H9 (cell line): ENCODE data around the gene TDRD9. TPM values are rescaled to one million over a fixed set of nuclear protein-coding genes. Genes with fewer than 3 reads are reported as not detected.

Experiments
- DNase-seq: peaks from one replicate; pipeline ENCODE4 v3.0.0-alpha.2; 2017
- H2AFZ ChIP-seq: one replicate; pipeline ENCODE4 v1.6.1; 2013; ENCODE audit warnings: mild to moderate bottlenecking, low read length, control low read depth, moderate library complexity
- H2AK5ac ChIP-seq: 2 replicates; pipeline ENCODE4 v1.6.1; 2013; ENCODE audit warnings: low read length, control low read depth, mixed read lengths; ENCODE audit not compliant: insufficient read length
- H2BK120ac ChIP-seq: one replicate; pipeline ENCODE4 v1.6.1; 2013; ENCODE audit warnings: low read depth, mild to moderate bottlenecking, low read length, control low read depth, inconsistent platforms; ENCODE audit not compliant: poor library complexity, severe bottlenecking
- H2BK12ac ChIP-seq: 2 replicates; pipeline ENCODE4 v1.6.1; 2013; ENCODE audit warnings: low read length, control low read depth, mixed read lengths, low read depth; ENCODE audit not compliant: insufficient read length
- H2BK15ac ChIP-seq: 2 replicates; pipeline ENCODE4 v1.6.1; 2013; ENCODE audit warnings: low read depth, low read length, control low read depth
- H2BK20ac ChIP-seq: one replicate; pipeline ENCODE4 v1.6.1; 2013; ENCODE audit warnings: low read depth, mild to moderate bottlenecking, low read length, control low read depth, inconsistent platforms; ENCODE audit not compliant: poor library complexity, severe bottlenecking
- H2BK5ac ChIP-seq: 2 replicates; pipeline ENCODE4 v1.6.1; 2013; ENCODE audit warnings: low read length, control low read depth, mixed read lengths; ENCODE audit not compliant: insufficient read length
- H3K14ac ChIP-seq: 2 replicates; pipeline ENCODE4 v1.6.1; 2013; ENCODE audit warnings: low read length, control low read depth; ENCODE audit not compliant: insufficient read depth
- H3K18ac ChIP-seq: 2 replicates; pipeline ENCODE4 v1.6.1; 2013; ENCODE audit warnings: low read depth, mild to moderate bottlenecking, mixed read lengths, low read length, control low read depth; ENCODE audit not compliant: insufficient read length
- H3K23ac ChIP-seq: 2 replicates; pipeline ENCODE4 v1.6.1; 2013; ENCODE audit warnings: low read length, control low read depth, mixed read lengths, low read depth; ENCODE audit not compliant: insufficient read length
- H3K23me2 ChIP-seq: 2 replicates; pipeline ENCODE4 v1.6.1; 2013; ENCODE audit warnings: low read depth, mild to moderate bottlenecking, mixed read lengths, low read length, control low read depth; ENCODE audit not compliant: insufficient read length, poor library complexity, severe bottlenecking
- H3K27ac ChIP-seq: 2 replicates; pipeline ENCODE4 v1.5.1; 2013; ENCODE audit warnings: low read length, control low read depth, mixed read lengths, low read depth; ENCODE audit not compliant: insufficient read length
- H3K27me3 ChIP-seq: 2 replicates; pipeline ENCODE4 v1.6.1; 2013; ENCODE audit warnings: low read length, control low read depth, inconsistent platforms; ENCODE audit not compliant: insufficient read depth
- H3K4ac ChIP-seq: 2 replicates; pipeline ENCODE4 v1.6.1; 2013; ENCODE audit warnings: low read depth, mild to moderate bottlenecking, control low read depth, inconsistent platforms, low read length, moderate library complexity
- H3K4me1 ChIP-seq: 2 replicates; pipeline ENCODE4 v1.6.1; 2013; ENCODE audit warnings: low read length, control low read depth, inconsistent platforms; ENCODE audit not compliant: insufficient read depth
- H3K4me2 ChIP-seq: 2 replicates; pipeline ENCODE4 v1.6.1; 2013; ENCODE audit warnings: low read length, control low read depth, mixed read lengths; ENCODE audit not compliant: insufficient read length, insufficient read depth
- H3K56ac ChIP-seq: 2 replicates; pipeline ENCODE4 v1.6.1; 2013; ENCODE audit warnings: low read depth, mild to moderate bottlenecking, mixed read lengths, low read length, control low read depth; ENCODE audit not compliant: insufficient read length
- H3K79me1 ChIP-seq: 2 replicates; pipeline ENCODE4 v1.6.1; 2013; ENCODE audit warnings: low read depth, mild to moderate bottlenecking, moderate library complexity, low read length, control low read depth, inconsistent platforms; ENCODE audit not compliant: insufficient read depth, poor library complexity, severe bottlenecking
- H3K79me2 ChIP-seq: 2 replicates; pipeline ENCODE4 v1.6.1; 2013; ENCODE audit warnings: low read length, control low read depth, inconsistent platforms; ENCODE audit not compliant: insufficient read depth
- H3K9ac ChIP-seq: 2 replicates; pipeline ENCODE4 v1.6.1; 2013; ENCODE audit warnings: low read length, control low read depth, mixed read lengths; ENCODE audit not compliant: insufficient read length; ENCODE audit errors: extremely low read depth
- H3K9me3 ChIP-seq: one replicate; pipeline ENCODE4 v1.6.1; 2013; ENCODE audit warnings: low read depth, low read length, inconsistent platforms; ENCODE audit not compliant: control insufficient read depth
- H3T11ph ChIP-seq: one replicate; pipeline ENCODE4 v1.6.1; 2013; ENCODE audit warnings: mild to moderate bottlenecking, low read length, control low read depth, inconsistent platforms
- H4K20me1 ChIP-seq: one replicate; pipeline ENCODE4 v1.6.1; 2013; ENCODE audit not compliant: control insufficient read depth, insufficient read length, insufficient read depth
- H4K5ac ChIP-seq: 2 replicates; pipeline ENCODE4 v1.6.1; 2013; ENCODE audit warnings: low read depth, mild to moderate bottlenecking, mixed read lengths, low read length, control low read depth; ENCODE audit not compliant: insufficient read length
- H4K8ac ChIP-seq: replicated peaks from 2 replicates; pipeline ENCODE4 v1.6.1; 2013; ENCODE audit warnings: low read length, control low read depth, mixed read lengths, low read depth; ENCODE audit not compliant: insufficient read length
- H4K91ac ChIP-seq: 2 replicates; pipeline ENCODE4 v1.6.1; 2013; ENCODE audit warnings: low read depth, mild to moderate bottlenecking, moderate library complexity, mixed read lengths, low read length, control low read depth; ENCODE audit not compliant: insufficient read length
- H3K27ac Mint-ChIP-seq, 3 experiments: 2 replicates in 2 of 3; 3 replicates in 1 of 3; pipeline ENCODE4 v1.8.0; 2020 to 2021; ENCODE audit warnings: mixed read lengths in 3 of 3, mild to moderate bottlenecking in 1 of 3, moderate library complexity in 1 of 3
- H3K27me3 Mint-ChIP-seq: 2 replicates; pipeline ENCODE4 v1.8.0; 2021; ENCODE audit warnings: low read depth, mild to moderate bottlenecking, moderate library complexity, mixed read lengths
- H3K36me3 Mint-ChIP-seq, 3 experiments: 2 replicates in 2 of 3; 3 replicates in 1 of 3; pipeline ENCODE4 v1.8.0; 2020 to 2021; ENCODE audit warnings: low read depth in 3 of 3, mixed read lengths in 3 of 3; ENCODE audit not compliant: insufficient read depth in 1 of 3
- H3K4me1 Mint-ChIP-seq, 2 experiments: 2 replicates each; pipeline ENCODE4 v1.8.0; 2020; ENCODE audit warnings: mixed read lengths in 2 of 2
- H3K4me3 Mint-ChIP-seq, 2 experiments: 2 replicates in 1 of 2; 3 replicates in 1 of 2; pipeline ENCODE4 v1.8.0; 2020 to 2021; ENCODE audit warnings: mild to moderate bottlenecking in 2 of 2, mixed read lengths in 2 of 2, moderate library complexity in 1 of 2
- H3K9me3 Mint-ChIP-seq, 2 experiments: 2 replicates in 1 of 2; 3 replicates in 1 of 2; pipeline ENCODE4 v1.8.0; 2020; ENCODE audit warnings: mild to moderate bottlenecking in 2 of 2, mixed read lengths in 2 of 2, moderate library complexity in 1 of 2
- WGBS: extraction: QIAGEN DNeasy Blood & Tissue Kit; methylation state at CpG from one replicate; pipeline ENCODE4 v1.1.7; 2013; ENCODE audit warnings: missing lambda C conversion rate, low lambda C conversion rate, mixed read lengths; ENCODE audit not compliant: insufficient read length; ENCODE audit errors: extremely low coverage; 5-methylcytosine and 5-hydroxymethylcytosine counted together
- total RNA-seq: library from RNA; stranded (reverse); gene quantifications from 2 replicates; pipeline ENCODE4 v1.2.1, GENCODE V29; 2021
- TF ChIP-seq, protein P1 (sequence below): fragments of 200-600 bp; sonication (generic); conservative IDR thresholded peaks from 3 replicates; pipeline ENCODE4 v1.8.0; 2021; ENCODE audit warnings: antibody characterized with exemption, mild to moderate bottlenecking

The TDRD9 gene
- total RNA-seq, 1 experiment from 2014 or later, result not detected

DNA sequence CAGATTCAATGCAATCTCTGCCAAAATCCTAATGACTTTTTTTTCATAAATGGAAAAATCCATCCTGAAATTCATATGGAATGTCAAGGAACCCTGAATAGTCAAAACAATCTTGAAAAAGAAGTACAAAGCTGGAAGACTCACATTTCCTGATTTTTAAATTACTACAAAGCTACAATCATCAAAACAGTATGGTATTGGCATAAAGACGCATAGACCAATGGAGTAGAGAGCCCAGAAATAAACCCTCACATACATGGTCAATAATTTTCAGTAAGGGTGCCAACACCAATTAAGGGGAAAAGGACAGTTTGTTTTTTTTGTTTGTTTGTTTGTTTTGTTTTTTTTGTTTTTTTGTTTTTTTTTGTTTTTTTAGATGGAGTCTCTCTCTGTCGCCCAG lies 18.7 kb downstream of the TDRD9 start:
- DNase-seq, result no peak
- H3K4me1 ChIP-seq, result no peaks in the 10 kb centered on the region
- no peaks in the 10 kb centered on the region for H3K23me2 ChIP-seq
- H3K79me2 ChIP-seq, result no peaks in the 10 kb centered on the region
- no peak overlapping the region for H3K9ac ChIP-seq
- no peak overlapping the region for H3K56ac ChIP-seq
- H2AK5ac ChIP-seq, result no peak overlapping the region
- no peaks in the 10 kb centered on the region for H3K27me3 ChIP-seq
- H3K9me3 ChIP-seq, result no peaks in the 10 kb centered on the region
- no peak overlapping the region for H3K27ac Mint-ChIP-seq
- peaks cover 10 to 12% of the 10 kb centered on the region in 2 experiments for H3K9me3 Mint-ChIP-seq
- H3K18ac ChIP-seq, result no peak overlapping the region
- TF ChIP-seq, protein P1, sequence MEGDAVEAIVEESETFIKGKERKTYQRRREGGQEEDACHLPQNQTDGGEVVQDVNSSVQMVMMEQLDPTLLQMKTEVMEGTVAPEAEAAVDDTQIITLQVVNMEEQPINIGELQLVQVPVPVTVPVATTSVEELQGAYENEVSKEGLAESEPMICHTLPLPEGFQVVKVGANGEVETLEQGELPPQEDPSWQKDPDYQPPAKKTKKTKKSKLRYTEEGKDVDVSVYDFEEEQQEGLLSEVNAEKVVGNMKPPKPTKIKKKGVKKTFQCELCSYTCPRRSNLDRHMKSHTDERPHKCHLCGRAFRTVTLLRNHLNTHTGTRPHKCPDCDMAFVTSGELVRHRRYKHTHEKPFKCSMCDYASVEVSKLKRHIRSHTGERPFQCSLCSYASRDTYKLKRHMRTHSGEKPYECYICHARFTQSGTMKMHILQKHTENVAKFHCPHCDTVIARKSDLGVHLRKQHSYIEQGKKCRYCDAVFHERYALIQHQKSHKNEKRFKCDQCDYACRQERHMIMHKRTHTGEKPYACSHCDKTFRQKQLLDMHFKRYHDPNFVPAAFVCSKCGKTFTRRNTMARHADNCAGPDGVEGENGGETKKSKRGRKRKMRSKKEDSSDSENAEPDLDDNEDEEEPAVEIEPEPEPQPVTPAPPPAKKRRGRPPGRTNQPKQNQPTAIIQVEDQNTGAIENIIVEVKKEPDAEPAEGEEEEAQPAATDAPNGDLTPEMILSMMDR, result no peak
- H4K20me1 ChIP-seq, result no peaks in the 10 kb centered on the region
- H3K4ac ChIP-seq, result no peak overlapping the region
- H2AFZ ChIP-seq, result no peak overlapping the region
- no peak overlapping the region for H4K91ac ChIP-seq
- H3K27me3 Mint-ChIP-seq, result peaks cover 19% of the 10 kb centered on the region
- no peak overlapping the region for H4K8ac ChIP-seq
- H2BK20ac ChIP-seq, result no peak overlapping the region
- H3K4me1 Mint-ChIP-seq, result no peaks in the 10 kb centered on the region
- H4K5ac ChIP-seq, result no peak overlapping the region
- no peak overlapping the region for H3K4me2 ChIP-seq
- H2BK5ac ChIP-seq, result no peak overlapping the region
- no peak overlapping the region for H3T11ph ChIP-seq
- no CpG with 5 or more reads among the region's 2 CpGs for WGBS
- no peak overlapping the region for H3K23ac ChIP-seq
- H3K27ac ChIP-seq, result no peak overlapping the region
- no peak overlapping the region for H3K14ac ChIP-seq
- H3K4me3 Mint-ChIP-seq, result no peak overlapping the region
- H2BK12ac ChIP-seq, result no peak overlapping the region
- H3K36me3 Mint-ChIP-seq, result no peaks in the 10 kb centered on the region; a peak in 1 of 7 replicates
- no peak overlapping the region for H2BK15ac ChIP-seq
- H3K79me1 ChIP-seq, result no peaks in the 10 kb centered on the region
- no peak overlapping the region for H2BK120ac ChIP-seq
